GM18505 (cell line): ENCODE data around the gene CDCA5.

Experiments
- ATAC-seq: cut with Tn5 transposase; IDR thresholded peaks from one replicate; pipeline ENCODE4 v1.9.1; 2021; ENCODE audit not compliant: unreplicated experiment
- POLR2A ChIP-seq: IDR thresholded peaks from 4 replicates; pipeline ENCODE4 v1.6.1; 2011; ENCODE audit warnings: borderline replicate concordance; ENCODE audit not compliant: insufficient read depth, insufficient read length; ENCODE audit errors: extremely low read depth

The CDCA5 gene

DNA sequence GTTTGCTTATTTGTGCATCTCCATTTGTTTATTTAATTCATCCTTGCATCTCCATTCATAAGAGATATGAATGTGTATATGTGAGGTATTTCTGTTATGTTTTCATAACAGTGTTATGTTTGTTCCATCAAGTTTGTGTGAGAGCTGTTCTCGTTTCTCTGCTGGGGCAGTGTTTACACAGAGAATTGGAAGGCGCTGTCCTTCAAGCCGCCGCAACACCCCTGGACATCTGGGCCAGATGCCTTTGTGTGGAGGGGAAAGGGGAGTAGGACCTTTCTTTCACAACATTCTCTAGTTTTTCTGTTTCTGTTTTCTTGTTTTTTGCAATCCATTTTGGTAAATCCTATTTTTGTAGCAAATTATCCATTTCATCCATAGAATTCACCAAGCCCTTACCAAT is 20.8 kb upstream of the CDCA5 start:
- no peak for ATAC-seq
- no peak for TF ChIP-seq POLR2A

DNA sequence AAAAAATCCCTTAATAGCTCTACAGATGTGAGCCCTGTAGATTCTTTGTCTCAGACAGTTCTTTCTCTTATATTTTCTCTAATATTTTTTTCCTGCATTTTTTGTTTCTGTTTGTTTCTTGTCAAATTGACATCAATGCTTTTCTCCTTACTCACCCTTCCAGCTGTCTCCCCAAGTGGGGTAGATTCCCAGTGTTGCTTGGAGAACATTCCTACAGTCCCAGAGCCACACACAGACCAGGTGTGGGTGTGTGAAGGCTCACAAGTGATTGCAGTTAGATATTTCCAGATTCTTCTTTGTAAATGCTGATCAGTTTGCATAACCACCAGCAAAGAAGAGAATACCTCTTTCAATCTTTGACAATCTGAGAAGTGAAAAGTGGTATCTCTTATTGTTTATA is 19.6 kb upstream of the CDCA5 start:
- ATAC-seq, result no peak
- no peak for TF ChIP-seq POLR2A

GRCh38 chr11:65102142-65103095 is 18.6 kb upstream of the CDCA5 start:
- no peak for TF ChIP-seq POLR2A
- ATAC-seq, result no peak

DNA sequence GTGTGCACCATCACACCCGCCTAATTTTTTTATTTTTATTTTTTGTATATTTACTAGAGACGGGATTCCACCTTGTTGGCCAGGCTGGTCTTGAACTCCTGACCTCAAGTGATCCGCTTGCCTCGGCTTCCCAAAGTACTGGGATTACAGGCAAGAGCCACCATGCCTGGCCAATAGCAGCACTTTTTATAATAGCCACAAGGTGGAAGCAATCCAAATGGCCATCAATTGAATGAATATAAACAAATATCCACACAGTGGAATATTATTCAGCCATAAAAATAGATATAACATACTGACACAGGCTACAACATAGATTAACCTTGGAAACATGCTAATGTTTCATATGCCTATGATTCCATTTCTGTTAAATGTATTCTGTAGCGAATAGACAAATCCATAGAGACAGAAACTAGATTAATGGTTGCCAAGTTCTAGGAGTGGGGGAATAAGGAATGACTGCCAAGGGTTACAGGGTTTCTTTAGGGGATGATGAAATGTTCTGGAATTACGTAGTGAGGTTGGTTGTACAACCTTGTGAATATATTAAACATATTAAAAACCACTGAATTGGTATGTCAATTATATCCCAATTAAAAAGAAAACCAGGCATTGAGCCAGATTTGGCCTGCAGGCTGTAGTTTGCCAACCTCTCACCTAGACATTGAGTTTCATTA is 17.0 kb upstream of the CDCA5 start:
- no peak for ATAC-seq
- TF ChIP-seq POLR2A, result no peak

GRCh38 chr11:65096926-65097325 is 13.1 kb upstream of the CDCA5 start:
- no peak for TF ChIP-seq POLR2A
- no peak for ATAC-seq

- peak; percentile 95 for TF ChIP-seq POLR2A
- peak; percentile 67 for ATAC-seq
Observed at GRCh38 chr11:65095974-65096806, 12.3 kb upstream of the CDCA5 start, which contains the start of gene VPS51. Gene VPS51 (plus strand): TSS chr11:65096214. CDS start chr11:65096251, 37 bp downstream.

GRCh38 chr11:65095427-65095826 is 11.6 kb upstream of the CDCA5 start:
- ATAC-seq, result no peak
- TF ChIP-seq POLR2A, result no peak

DNA sequence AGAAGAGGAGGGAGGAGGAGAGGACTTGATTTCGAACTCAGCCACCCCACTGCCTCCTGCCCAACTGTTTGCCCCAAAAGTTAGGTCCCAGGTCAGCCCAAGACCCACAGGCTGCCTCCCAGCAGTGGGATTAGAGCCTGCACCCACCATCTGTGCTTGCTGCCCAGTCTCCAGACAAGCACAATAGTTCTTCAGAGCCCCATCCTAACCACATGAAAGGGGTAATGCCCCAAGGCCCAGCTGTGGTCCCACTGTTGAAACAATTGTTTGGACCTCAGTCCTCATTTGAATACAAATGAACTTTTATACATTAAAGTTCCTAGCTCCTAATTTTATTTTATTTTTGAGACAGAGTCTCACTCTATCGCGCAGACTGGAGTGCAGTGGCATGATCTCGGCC is 6.8 kb upstream of the CDCA5 start:
- TF ChIP-seq POLR2A, result no peak
- ATAC-seq, result no peak

DNA sequence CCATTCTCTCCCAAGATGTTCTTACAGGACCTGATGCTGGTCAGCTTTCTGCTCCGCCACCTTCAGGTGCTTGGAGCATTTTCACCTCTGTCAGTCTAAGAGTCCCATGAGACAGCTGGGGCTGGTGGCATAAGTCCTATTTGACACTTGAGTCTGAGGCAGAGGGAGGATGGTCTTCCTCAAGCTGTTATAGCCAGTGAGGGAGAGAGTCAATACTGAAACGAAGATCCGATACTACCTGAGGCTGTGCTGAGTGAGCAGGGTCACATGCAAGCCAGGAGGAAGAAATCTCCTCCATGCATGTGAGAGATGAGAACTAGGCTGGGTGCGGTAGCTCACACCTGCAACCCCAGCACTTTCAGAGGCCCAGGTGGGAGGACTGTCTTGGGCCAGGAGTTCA is 5.8 kb upstream of the CDCA5 start:
- no peak for ATAC-seq
- no peak for TF ChIP-seq POLR2A

DNA sequence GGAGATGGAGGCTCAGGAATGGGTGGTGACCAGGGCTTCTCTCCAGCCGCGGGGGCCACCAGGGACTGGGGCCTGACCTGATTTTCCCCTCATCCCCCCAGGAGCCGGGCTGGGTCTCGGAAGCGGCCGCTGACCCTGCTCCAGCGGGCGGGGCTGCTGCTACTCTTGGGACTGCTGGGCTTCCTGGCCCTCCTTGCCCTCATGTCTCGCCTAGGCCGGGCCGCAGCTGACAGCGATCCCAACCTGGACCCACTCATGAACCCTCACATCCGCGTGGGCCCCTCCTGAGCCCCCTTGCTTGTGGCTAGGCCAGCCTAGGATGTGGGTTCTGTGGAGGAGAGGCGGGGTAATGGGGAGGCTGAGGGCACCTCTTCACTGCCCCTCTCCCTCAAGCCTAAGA is 4.0 kb upstream of the CDCA5 start:
- TF ChIP-seq POLR2A, result no peak
- ATAC-seq, result no peak

DNA sequence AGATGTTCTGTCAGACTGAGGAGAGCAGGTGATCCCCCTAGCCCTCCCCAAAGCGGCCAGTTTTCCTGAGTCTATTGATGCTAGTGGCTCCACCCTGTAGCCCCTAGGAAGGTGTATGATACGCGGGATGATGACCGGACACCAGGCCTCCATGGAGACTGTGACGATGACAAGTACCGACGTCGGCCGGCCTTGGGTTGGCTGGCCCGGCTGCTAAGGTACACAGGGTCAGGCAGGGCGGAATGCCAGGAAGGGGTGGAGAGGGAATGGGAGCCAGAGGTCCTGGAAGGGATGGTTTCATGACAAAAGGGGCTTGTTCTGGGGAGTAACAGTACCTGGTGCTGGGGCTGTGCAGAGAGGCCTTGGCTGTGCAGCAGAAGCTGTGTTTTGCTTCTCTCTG is 3.4 kb upstream of the CDCA5 start:
- ATAC-seq, result no peak
- TF ChIP-seq POLR2A, result no peak

- TF ChIP-seq POLR2A, result no peak
- no peak for ATAC-seq
Observed at GRCh38 chr11:65086809-65087208, 3.0 kb upstream of the CDCA5 start.

DNA sequence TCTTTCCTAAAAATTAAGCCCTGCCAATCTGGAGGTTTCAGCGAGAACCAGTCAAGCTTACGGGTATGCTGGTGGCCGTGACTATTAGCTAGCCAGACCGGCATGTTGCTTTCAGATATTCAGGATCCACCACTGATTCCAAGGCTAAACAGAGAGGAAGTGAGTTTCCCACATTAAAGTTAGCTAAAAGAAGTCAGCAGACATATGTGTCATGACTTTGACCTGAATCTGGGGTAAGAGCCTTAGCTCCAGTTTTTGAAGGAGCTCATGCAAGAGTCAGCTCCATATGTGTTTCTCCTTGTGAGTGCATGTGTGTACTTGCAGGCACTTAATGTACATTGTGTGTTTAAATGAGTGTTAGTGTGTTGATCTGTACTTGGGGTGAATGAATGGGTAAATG is 1.6 kb upstream of the CDCA5 start:
- no peak for TF ChIP-seq POLR2A

More for the DNA sequence above, 1.6 kb upstream of the CDCA5 start:
- no peak for ATAC-seq
